Endothelial cell of umbilical vein (primary cell): ENCODE results near the gene XRCC1.
"Not testable (repeated sequence)": the region's sequence is repeated elsewhere in the genome, so short reads cannot be mapped to it uniquely, and the experiment has no call there.

ENCODE experiments used
- EZH2 ChIP-seq: IDR thresholded peaks from 2 replicates; pipeline ENCODE4 v1.6.1; 2012; ENCODE audit warnings: borderline replicate concordance, low read depth, mild to moderate bottlenecking, moderate library complexity, low read length, inconsistent platforms; ENCODE audit not compliant: severe bottlenecking
- FOS ChIP-seq: IDR thresholded peaks from 2 replicates; pipeline ENCODE4 v1.6.1; 2011; ENCODE audit warnings: mild to moderate bottlenecking, low read length, moderate library complexity, borderline replicate concordance; ENCODE audit not compliant: insufficient read depth
- GATA2 ChIP-seq: IDR thresholded peaks from 2 replicates; pipeline ENCODE4 v1.7.0; 2011; ENCODE audit warnings: low read depth, mild to moderate bottlenecking, moderate library complexity, mixed read lengths, low read length; ENCODE audit not compliant: insufficient read length, insufficient read depth
- JUN ChIP-seq: IDR thresholded peaks from 2 replicates; pipeline ENCODE4 v1.6.1; 2011; ENCODE audit warnings: borderline replicate concordance, low read depth; ENCODE audit not compliant: insufficient read length, insufficient read depth
- MYC ChIP-seq: IDR thresholded peaks from one replicate; pipeline ENCODE4 v1.6.1; 2011; ENCODE audit warnings: mild to moderate bottlenecking, low read depth, low read length
- POLR2A ChIP-seq: IDR thresholded peaks from 2 replicates; pipeline ENCODE4 v1.6.1; 2012; ENCODE audit warnings: low read depth, mild to moderate bottlenecking, control low read depth, low read length
- POLR2AphosphoS5 ChIP-seq: IDR thresholded peaks from 2 replicates; pipeline ENCODE4 v1.6.1; 2012; ENCODE audit warnings: low read depth, mild to moderate bottlenecking, control low read depth, low read length, moderate library complexity; ENCODE audit not compliant: insufficient read depth
- TF ChIP-seq, protein P1 (sequence below), 2 donors: IDR thresholded peaks; 1 replicate in 1 of 2; 2 replicates in 1 of 2; pipeline ENCODE4 v1.5.1; 2011; ENCODE audit warnings: low read length in 2 of 2, mild to moderate bottlenecking in 2 of 2, moderate library complexity in 2 of 2, control low read depth in 1 of 2, inconsistent platforms in 1 of 2, low read depth in 1 of 2; ENCODE audit not compliant: insufficient read depth in 1 of 2; ENCODE audit errors: extremely low read depth in 1 of 2
- TF ChIP-seq, protein P2 (sequence below): IDR thresholded peaks from 2 replicates; pipeline ENCODE4 v1.6.1; 2011; ENCODE audit not compliant: insufficient read depth, insufficient read length

- TF ChIP-seq, protein P1, sequence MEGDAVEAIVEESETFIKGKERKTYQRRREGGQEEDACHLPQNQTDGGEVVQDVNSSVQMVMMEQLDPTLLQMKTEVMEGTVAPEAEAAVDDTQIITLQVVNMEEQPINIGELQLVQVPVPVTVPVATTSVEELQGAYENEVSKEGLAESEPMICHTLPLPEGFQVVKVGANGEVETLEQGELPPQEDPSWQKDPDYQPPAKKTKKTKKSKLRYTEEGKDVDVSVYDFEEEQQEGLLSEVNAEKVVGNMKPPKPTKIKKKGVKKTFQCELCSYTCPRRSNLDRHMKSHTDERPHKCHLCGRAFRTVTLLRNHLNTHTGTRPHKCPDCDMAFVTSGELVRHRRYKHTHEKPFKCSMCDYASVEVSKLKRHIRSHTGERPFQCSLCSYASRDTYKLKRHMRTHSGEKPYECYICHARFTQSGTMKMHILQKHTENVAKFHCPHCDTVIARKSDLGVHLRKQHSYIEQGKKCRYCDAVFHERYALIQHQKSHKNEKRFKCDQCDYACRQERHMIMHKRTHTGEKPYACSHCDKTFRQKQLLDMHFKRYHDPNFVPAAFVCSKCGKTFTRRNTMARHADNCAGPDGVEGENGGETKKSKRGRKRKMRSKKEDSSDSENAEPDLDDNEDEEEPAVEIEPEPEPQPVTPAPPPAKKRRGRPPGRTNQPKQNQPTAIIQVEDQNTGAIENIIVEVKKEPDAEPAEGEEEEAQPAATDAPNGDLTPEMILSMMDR (IDR thresholded peaks at IDR 0.05; ENCODE audit: extremely low read depth in 1 of 2, insufficient read depth in 1 of 2, low read depth in 1 of 2, low read length in 2 of 2): not testable (repeated sequence)
- TF ChIP-seq POLR2A, POLR2AphosphoS5, MYC, EZH2, JUN, GATA2, FOS: not testable (repeated sequence)
- TF ChIP-seq, protein P2, sequence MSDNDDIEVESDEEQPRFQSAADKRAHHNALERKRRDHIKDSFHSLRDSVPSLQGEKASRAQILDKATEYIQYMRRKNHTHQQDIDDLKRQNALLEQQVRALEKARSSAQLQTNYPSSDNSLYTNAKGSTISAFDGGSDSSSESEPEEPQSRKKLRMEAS: not testable (repeated sequence)
Measured at GRCh38 chr19:43512399-43512798, 62.9 kb downstream of the XRCC1 start.
